Spleen (tissue), 7 donors: ENCODE measurements around the gene ANKRD11.

ENCODE experiments used
- POLR2A ChIP-seq, 3 donors: fragments of 450-650 bp; IDR thresholded peaks; one replicate each; pipeline ENCODE4 v1.5.1; 2017; ENCODE audit warnings: antibody characterized with exemption in 3 of 3, mild to moderate bottlenecking in 1 of 3
- POLR2AphosphoS5 ChIP-seq, 3 donors: sonication (generic); formaldehyde crosslinking; IDR thresholded peaks; one replicate each; pipeline ENCODE4 v1.5.1; 2017; ENCODE audit warnings: antibody characterized with exemption in 3 of 3
- TF ChIP-seq, protein P1 (sequence below), 11 experiments: fragments of 200-600 bp in 7 of 11; fragments of 450-650 bp in 4 of 11; sonication (generic) in 4 of 11; IDR thresholded peaks in 8 of 11; conservative IDR thresholded peaks in 3 of 11; 1 replicate in 7 of 11; 2 replicates in 4 of 11; pipeline versions ENCODE4 v1.4.0 to v1.8.0; 2016 to 2021; ENCODE audit warnings: antibody characterized with exemption in 11 of 11, inconsistent platforms in 4 of 11, mild to moderate bottlenecking in 1 of 11
- donor health status: DM: no; HTN: no; CAD: no; lungs with moderate emphysema.
- donor health status: DM: no; HTN: no; CAD: no.
- donor health status: DM: no; HTN: no; CAD: no.

DNA sequence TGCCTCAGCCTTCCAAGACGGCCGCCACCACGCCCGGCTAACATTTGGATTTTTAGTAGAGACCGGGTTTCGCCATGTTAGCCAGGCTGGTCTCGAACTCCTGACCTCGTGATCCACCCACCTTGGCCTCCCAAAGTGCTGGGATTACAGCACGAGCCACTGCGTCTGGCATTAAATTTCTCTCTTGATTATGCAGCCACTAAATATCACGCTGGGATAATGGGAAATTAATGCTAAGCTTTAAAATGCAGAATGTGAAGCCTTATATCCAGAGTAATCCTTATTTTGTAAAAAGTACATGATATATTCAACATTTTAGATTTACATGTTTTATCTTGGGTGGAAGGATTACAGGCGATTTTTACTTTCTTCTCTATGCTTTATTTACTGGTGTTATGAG is 89.2 kb downstream of the ANKRD11 start:
- no peak for TF ChIP-seq POLR2AphosphoS5 (IDR thresholded peaks at IDR 0.05)
- TF ChIP-seq, protein P1, sequence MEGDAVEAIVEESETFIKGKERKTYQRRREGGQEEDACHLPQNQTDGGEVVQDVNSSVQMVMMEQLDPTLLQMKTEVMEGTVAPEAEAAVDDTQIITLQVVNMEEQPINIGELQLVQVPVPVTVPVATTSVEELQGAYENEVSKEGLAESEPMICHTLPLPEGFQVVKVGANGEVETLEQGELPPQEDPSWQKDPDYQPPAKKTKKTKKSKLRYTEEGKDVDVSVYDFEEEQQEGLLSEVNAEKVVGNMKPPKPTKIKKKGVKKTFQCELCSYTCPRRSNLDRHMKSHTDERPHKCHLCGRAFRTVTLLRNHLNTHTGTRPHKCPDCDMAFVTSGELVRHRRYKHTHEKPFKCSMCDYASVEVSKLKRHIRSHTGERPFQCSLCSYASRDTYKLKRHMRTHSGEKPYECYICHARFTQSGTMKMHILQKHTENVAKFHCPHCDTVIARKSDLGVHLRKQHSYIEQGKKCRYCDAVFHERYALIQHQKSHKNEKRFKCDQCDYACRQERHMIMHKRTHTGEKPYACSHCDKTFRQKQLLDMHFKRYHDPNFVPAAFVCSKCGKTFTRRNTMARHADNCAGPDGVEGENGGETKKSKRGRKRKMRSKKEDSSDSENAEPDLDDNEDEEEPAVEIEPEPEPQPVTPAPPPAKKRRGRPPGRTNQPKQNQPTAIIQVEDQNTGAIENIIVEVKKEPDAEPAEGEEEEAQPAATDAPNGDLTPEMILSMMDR (IDR thresholded peaks at IDR 0.05 in 8 of 11, conservative IDR thresholded peaks at IDR 0.05 in 3 of 11): no peak
- no peak for TF ChIP-seq POLR2A (IDR thresholded peaks at IDR 0.05)
